Endothelial cell of umbilical vein (primary cell): ENCODE results near the gene EPS8. TPM values are rescaled to one million over a fixed set of nuclear protein-coding genes. Genes with fewer than 3 reads are reported as not detected.
"Not testable (repeated sequence)": the region's sequence is repeated elsewhere in the genome, so short reads cannot be mapped to it uniquely, and the experiment has no call there.

Experiments
- BruUV-seq: library from RNA; stranded (reverse); fragments of 400-500 nt; replicated peaks from 2 replicates; lab custom pipeline; 2021; lab: Mats Ljungman, UMichigan
- CTCF ChIA-PET: fragments of 300-600, 350-600 bp; sonication (Branson Sonifier 250); formaldehyde crosslinking; loops from one replicate; lab custom pipeline; 2021; ENCODE audit warnings: antibody characterized with exemption, inconsistent platforms; lab: Charles Lee
- POLR2A ChIA-PET: fragments of 300-600, 350-600 bp; sonication (Branson Sonifier 250); formaldehyde crosslinking; loops from one replicate; lab custom pipeline; 2021; ENCODE audit warnings: antibody characterized with exemption, inconsistent platforms; lab: Charles Lee
- DNase-seq: peaks from one replicate; pipeline ENCODE4 v3.0.0-alpha.2; 2011; ENCODE audit warnings: low read depth, low spot score
- FAIRE-seq: peaks from 2 replicates; lab custom pipeline; 2011; peaks lifted over from hg19 to GRCh38; lab: Jason Lieb, UNC
- H2AFZ ChIP-seq: 2 replicates; pipeline ENCODE4 v1.6.0; 2012; ENCODE audit warnings: low read depth, low read length, control low read depth, inconsistent platforms
- H3K27ac ChIP-seq: 2 replicates; pipeline ENCODE4 v1.5.1; 2011; ENCODE audit warnings: low read depth, mild to moderate bottlenecking, control low read depth, low read length, moderate library complexity; ENCODE audit not compliant: insufficient read depth
- H3K27me3 ChIP-seq, 2 experiments: 2 replicates each; pipeline versions ENCODE4 v1.6.0 to v1.6.1; 2011; ENCODE audit warnings: low read length in 2 of 2, mixed read lengths in 1 of 2; ENCODE audit not compliant: control insufficient read depth in 2 of 2, insufficient read depth in 2 of 2
- H3K36me3 ChIP-seq, 2 experiments: 2 replicates in 1 of 2; 3 replicates in 1 of 2; pipeline ENCODE4 v1.5.1; 2011; ENCODE audit warnings: low read length in 2 of 2, mild to moderate bottlenecking in 1 of 2, moderate library complexity in 1 of 2; ENCODE audit not compliant: control insufficient read depth in 2 of 2, insufficient read depth in 2 of 2; ENCODE audit errors: extremely low read depth in 1 of 2
- H3K4me1 ChIP-seq: 3 replicates; pipeline ENCODE4 v1.5.1; 2011; ENCODE audit warnings: mild to moderate bottlenecking, low read length; ENCODE audit not compliant: control insufficient read depth, insufficient read depth; ENCODE audit errors: extremely low read depth
- H3K4me2 ChIP-seq: 2 replicates; pipeline ENCODE4 v1.6.1; 2011; ENCODE audit warnings: low read length, control low read depth, mixed read lengths; ENCODE audit not compliant: insufficient read depth
- H3K4me3 ChIP-seq, 3 experiments: fragments of 200-600 bp in 1 of 3; sonication (generic), shearing (Covaris generic) in 1 of 3; replicated peaks in 1 of 3; 2 replicates each; pipeline ENCODE4 v1.5.1; 2011 to 2016; ENCODE audit warnings: control low read depth in 3 of 3, low read length in 3 of 3, mild to moderate bottlenecking in 2 of 3, inconsistent platforms in 1 of 3, low read depth in 1 of 3, moderate library complexity in 1 of 3; ENCODE audit not compliant: insufficient read depth in 1 of 3
- H3K79me2 ChIP-seq: 2 replicates; pipeline ENCODE4 v1.6.0; 2012; ENCODE audit warnings: low read length, inconsistent platforms; ENCODE audit not compliant: control insufficient read depth, insufficient read depth
- H3K9ac ChIP-seq: replicated peaks from 2 replicates; pipeline ENCODE3; 2011; ENCODE audit warnings: low read length, control low read depth; ENCODE audit not compliant: insufficient read depth; ENCODE audit errors: extremely low read depth
- H3K9me1 ChIP-seq: replicated peaks from 3 replicates; pipeline ENCODE4 v1.6.0; 2011; ENCODE audit warnings: mild to moderate bottlenecking, low read length; ENCODE audit not compliant: control insufficient read depth, insufficient read depth; ENCODE audit errors: extremely low read depth
- H3K9me3 ChIP-seq: replicated peaks from 2 replicates; pipeline ENCODE4 v1.5.1; 2012; ENCODE audit warnings: low read length, inconsistent platforms; ENCODE audit not compliant: control insufficient read depth, insufficient read depth
- H4K20me1 ChIP-seq: replicated peaks from 2 replicates; pipeline ENCODE3; 2011; ENCODE audit warnings: mild to moderate bottlenecking, low read length; ENCODE audit not compliant: control insufficient read depth, insufficient read depth; ENCODE audit errors: extremely low read depth
- EZH2 ChIP-seq: IDR thresholded peaks from 2 replicates; pipeline ENCODE4 v1.6.1; 2012; ENCODE audit warnings: borderline replicate concordance, low read depth, mild to moderate bottlenecking, moderate library complexity, low read length, inconsistent platforms; ENCODE audit not compliant: severe bottlenecking
- FOS ChIP-seq: IDR thresholded peaks from 2 replicates; pipeline ENCODE4 v1.6.1; 2011; ENCODE audit warnings: mild to moderate bottlenecking, low read length, moderate library complexity, borderline replicate concordance; ENCODE audit not compliant: insufficient read depth
- GATA2 ChIP-seq: IDR thresholded peaks from 2 replicates; pipeline ENCODE4 v1.7.0; 2011; ENCODE audit warnings: low read depth, mild to moderate bottlenecking, moderate library complexity, mixed read lengths, low read length; ENCODE audit not compliant: insufficient read length, insufficient read depth
- JUN ChIP-seq: IDR thresholded peaks from 2 replicates; pipeline ENCODE4 v1.6.1; 2011; ENCODE audit warnings: borderline replicate concordance, low read depth; ENCODE audit not compliant: insufficient read length, insufficient read depth
- MYC ChIP-seq: IDR thresholded peaks from one replicate; pipeline ENCODE4 v1.6.1; 2011; ENCODE audit warnings: mild to moderate bottlenecking, low read depth, low read length
- POLR2A ChIP-seq: IDR thresholded peaks from 2 replicates; pipeline ENCODE4 v1.6.1; 2012; ENCODE audit warnings: low read depth, mild to moderate bottlenecking, control low read depth, low read length
- POLR2AphosphoS5 ChIP-seq: IDR thresholded peaks from 2 replicates; pipeline ENCODE4 v1.6.1; 2012; ENCODE audit warnings: low read depth, mild to moderate bottlenecking, control low read depth, low read length, moderate library complexity; ENCODE audit not compliant: insufficient read depth
- dilution Hi-C: fragments of 300-500 bp; cut with MboI; formaldehyde crosslinking; loops from one replicate; pipeline ENCODE4 v1.15.0; 2019; ENCODE audit warnings: low sequenced_read_pairs; ENCODE audit not compliant: extremely low pct_ligation_motif_present
- intact Hi-C: fragments of 100-400 bp; cut with micrococcal nuclease; formaldehyde crosslinking; loops from one replicate; pipeline ENCODE4 v1.10.0; 2022
- polyA plus RNA-seq, 4 experiments: library from polyadenylated mRNA; depleted of rRNA in 3 of 4; stranded (reverse) in 3 of 4; unstranded in 1 of 4; fragments of >200 nt; gene quantifications; 2 replicates each; pipeline versions ENCODE4 v1.2.1 to v1.2.3, GENCODE V29; 2011 to 2012; ENCODE audit warnings: missing spikeins in 1 of 4
- total RNA-seq: library from RNA; stranded (reverse); gene quantifications from 2 replicates; pipeline ENCODE4 v1.2.3, GENCODE V29; 2021
- TF ChIP-seq, protein P1 (sequence below): IDR thresholded peaks from 2 replicates; pipeline ENCODE4 v1.6.1; 2011; ENCODE audit not compliant: insufficient read depth, insufficient read length

The EPS8 gene
- total and polyA plus RNA-seq, 2 donors (not counting 3 experiments of a cell fraction or from before 2014, with no cell fraction given): 8.4 to 11.9 TPM

DNA sequence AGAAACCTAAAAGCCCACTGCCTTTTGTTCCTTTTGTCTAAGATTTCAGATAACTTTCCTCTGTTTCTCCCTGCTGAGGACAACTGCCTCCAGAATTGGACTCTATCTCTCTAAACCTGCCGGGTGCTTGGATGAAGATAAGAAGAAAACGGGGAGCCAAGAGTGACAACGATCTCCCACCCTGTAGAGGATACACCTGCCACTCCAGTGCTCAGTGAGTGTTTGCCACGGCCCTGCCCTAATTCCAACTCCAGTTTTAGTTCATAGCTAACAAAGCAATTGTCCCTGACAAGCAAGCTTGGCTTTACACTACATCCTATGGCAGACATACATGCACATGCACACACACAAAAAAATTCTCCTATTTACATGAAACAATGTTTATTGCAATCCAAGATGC is 39.3 kb downstream of the EPS8 start:
- no peaks in the 10 kb centered on the region for H3K27me3 ChIP-seq
- no peak overlapping the region for H3K4me3 ChIP-seq
- CTCF ChIA-PET: no interaction called here
- H3K9ac ChIP-seq: no peak overlapping the region
- POLR2A ChIA-PET: no interaction called here
- FAIRE-seq: no peak
- no peak overlapping the region for H2AFZ ChIP-seq
- H3K9me1 ChIP-seq: peaks cover 2% of the 10 kb centered on the region
- no peaks in the 10 kb centered on the region for H3K9me3 ChIP-seq
- H3K27ac ChIP-seq: no peak overlapping the region
- no peak overlapping the region for H3K4me2 ChIP-seq
- dilution Hi-C loops: no loop called here
- no peaks in the 10 kb centered on the region for H3K36me3 ChIP-seq
- intact Hi-C loops: no loop called here
- BruUV-seq: no TSS peak
- peaks cover 8% of the 10 kb centered on the region for H3K4me1 ChIP-seq
- peak; percentile 53 for DNase-seq
- peaks cover 3% of the 10 kb centered on the region for H3K79me2 ChIP-seq
- no peaks in the 10 kb centered on the region for H4K20me1 ChIP-seq
- TF ChIP-seq, protein P1, sequence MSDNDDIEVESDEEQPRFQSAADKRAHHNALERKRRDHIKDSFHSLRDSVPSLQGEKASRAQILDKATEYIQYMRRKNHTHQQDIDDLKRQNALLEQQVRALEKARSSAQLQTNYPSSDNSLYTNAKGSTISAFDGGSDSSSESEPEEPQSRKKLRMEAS: no peak
- TF ChIP-seq POLR2AphosphoS5: no peak
- no peak for TF ChIP-seq EZH2
- TF ChIP-seq MYC: no peak
- no peak for TF ChIP-seq JUN
- no peak for TF ChIP-seq FOS
- no peak for TF ChIP-seq GATA2
- no peak for TF ChIP-seq POLR2A

DNA sequence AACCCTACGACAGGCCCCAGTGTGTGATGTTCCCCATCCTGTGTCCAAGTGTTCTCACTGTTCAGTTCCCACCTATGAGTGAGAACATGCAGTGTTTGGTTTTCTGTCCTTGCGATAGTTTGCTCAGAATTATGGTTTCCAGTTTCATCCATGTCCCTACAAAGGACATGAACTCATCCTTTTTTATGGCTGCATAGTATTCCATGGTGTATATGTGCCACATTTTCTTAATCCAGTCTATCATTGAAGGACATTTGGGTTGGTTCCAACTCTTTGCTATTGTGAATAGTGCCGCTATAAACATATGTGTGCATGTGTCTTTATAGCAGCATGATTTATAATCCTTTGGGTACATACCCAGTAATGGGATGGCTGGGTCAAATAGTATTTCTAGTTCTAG is 47.3 kb downstream of the EPS8 start:
- H3K79me2 ChIP-seq, H3K27me3 ChIP-seq, H3K4me1 ChIP-seq, FAIRE-seq, H2AFZ ChIP-seq, dilution Hi-C loops, DNase-seq, POLR2A ChIA-PET, H3K36me3 ChIP-seq, H3K4me2 ChIP-seq, H3K27ac ChIP-seq, H3K9ac ChIP-seq, H3K9me1 ChIP-seq, BruUV-seq, CTCF ChIA-PET, H4K20me1 ChIP-seq, H3K4me3 ChIP-seq, intact Hi-C loops, H3K9me3 ChIP-seq: not testable (repeated sequence)
